ENCODE measurements around the gene EPS8L2.

GRCh38 chr11:773830-774229 lies 67.8 kb downstream of the EPS8L2 start:
- TF ChIP-seq RAD21 (IDR thresholded peaks at IDR 0.05) = no peak
- TF ChIP-seq, protein P1, sequence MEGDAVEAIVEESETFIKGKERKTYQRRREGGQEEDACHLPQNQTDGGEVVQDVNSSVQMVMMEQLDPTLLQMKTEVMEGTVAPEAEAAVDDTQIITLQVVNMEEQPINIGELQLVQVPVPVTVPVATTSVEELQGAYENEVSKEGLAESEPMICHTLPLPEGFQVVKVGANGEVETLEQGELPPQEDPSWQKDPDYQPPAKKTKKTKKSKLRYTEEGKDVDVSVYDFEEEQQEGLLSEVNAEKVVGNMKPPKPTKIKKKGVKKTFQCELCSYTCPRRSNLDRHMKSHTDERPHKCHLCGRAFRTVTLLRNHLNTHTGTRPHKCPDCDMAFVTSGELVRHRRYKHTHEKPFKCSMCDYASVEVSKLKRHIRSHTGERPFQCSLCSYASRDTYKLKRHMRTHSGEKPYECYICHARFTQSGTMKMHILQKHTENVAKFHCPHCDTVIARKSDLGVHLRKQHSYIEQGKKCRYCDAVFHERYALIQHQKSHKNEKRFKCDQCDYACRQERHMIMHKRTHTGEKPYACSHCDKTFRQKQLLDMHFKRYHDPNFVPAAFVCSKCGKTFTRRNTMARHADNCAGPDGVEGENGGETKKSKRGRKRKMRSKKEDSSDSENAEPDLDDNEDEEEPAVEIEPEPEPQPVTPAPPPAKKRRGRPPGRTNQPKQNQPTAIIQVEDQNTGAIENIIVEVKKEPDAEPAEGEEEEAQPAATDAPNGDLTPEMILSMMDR (IDR thresholded peaks at IDR 0.05; ENCODE audit: low read depth, low read length, missing input control) = no peak
- no peak for TF ChIP-seq MAX (IDR thresholded peaks at IDR 0.05)
- no peak for TF ChIP-seq REST (IDR thresholded peaks at IDR 0.05)
- TF ChIP-seq TAF1 (conservative IDR thresholded peaks at IDR 0.05) = no peak
- TF ChIP-seq, protein P2, sequence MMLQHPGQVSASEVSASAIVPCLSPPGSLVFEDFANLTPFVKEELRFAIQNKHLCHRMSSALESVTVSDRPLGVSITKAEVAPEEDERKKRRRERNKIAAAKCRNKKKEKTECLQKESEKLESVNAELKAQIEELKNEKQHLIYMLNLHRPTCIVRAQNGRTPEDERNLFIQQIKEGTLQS (IDR thresholded peaks at IDR 0.05) = no peak
- TF ChIP-seq EGR1 (IDR thresholded peaks at IDR 0.05; ENCODE audit: low read depth in 2 of 2) = no peak
- no peak for TF ChIP-seq JUND (IDR thresholded peaks at IDR 0.05)
- no peak for TF ChIP-seq GABPA (IDR thresholded peaks at IDR 0.05 in 1 of 2, conservative IDR thresholded peaks at IDR 0.05 in 1 of 2)
- TF ChIP-seq FOXA1 (IDR thresholded peaks at IDR 0.05) = no peak
- no peak for TF ChIP-seq SP1 (IDR thresholded peaks at IDR 0.05)
- TF ChIP-seq RXRA (IDR thresholded peaks at IDR 0.05) = no peak
- TF ChIP-seq NR2F2 (IDR thresholded peaks at IDR 0.05) = no peak
